GM21447 (cell line): Measurements from ENCODE around the gene FH.

Experiments
- ATAC-seq: cut with Tn5 transposase; IDR thresholded peaks from one replicate; pipeline ENCODE4 v1.9.1; 2021; ENCODE audit not compliant: unreplicated experiment

FH gene

DNA sequence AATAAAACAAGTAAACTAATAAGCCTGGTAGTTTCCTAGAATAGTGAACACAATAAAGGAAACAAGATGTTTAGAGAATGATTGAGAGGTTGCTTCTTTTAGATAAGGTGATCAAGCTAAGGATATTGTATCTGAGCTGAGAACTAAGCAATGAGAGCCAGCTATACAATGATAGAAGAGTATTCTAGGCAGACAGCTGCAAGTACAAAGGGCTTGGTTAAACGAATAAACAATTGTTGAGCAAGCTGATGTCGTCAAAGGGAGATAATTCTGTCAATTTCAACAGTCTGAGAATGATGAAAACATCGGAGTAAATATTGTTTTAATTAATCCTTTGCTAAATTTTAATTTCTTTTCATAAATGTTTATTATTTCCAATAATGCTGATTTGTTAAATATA, 5.5 kb upstream of the FH start:
- ATAC-seq: no peak

DNA sequence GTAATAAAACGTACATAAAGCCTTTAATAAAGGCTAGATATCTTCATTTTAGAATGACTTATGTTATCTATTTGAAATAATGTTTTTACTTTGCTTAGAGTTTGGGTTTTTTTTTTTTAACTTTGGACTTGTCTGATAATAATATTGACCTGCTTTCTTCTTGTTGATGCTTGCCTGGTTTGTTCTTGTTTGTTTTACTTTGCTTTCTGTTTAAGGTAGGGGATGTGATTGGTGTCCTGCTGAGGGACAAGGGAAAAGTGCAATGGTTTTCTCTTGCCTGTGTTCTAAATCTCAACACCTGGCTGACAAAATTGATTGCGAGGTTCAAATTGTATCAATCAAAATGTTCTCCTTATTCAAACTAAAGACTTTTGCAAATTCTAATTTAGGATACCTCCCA, 2.2 kb upstream of the FH start:
- no peak for ATAC-seq

DNA sequence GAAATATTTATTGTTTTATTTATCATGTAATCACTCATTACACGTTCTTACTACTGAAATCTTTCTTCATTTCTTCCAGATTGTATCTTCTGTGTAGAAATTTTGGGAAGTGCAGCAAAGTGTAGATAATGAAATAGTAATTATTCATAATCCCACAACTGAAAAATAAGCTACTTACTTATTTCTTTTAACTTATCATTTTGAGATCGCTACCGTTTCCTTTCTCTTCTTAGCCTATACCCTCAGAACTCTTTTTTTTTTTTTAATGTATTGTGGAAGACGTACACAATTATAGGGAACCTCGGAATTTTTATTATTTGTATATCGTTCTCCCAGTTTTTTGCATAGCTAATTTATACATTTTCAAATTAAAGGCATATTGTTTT, 518 bp upstream of the FH start:
- no peak for ATAC-seq

DNA sequence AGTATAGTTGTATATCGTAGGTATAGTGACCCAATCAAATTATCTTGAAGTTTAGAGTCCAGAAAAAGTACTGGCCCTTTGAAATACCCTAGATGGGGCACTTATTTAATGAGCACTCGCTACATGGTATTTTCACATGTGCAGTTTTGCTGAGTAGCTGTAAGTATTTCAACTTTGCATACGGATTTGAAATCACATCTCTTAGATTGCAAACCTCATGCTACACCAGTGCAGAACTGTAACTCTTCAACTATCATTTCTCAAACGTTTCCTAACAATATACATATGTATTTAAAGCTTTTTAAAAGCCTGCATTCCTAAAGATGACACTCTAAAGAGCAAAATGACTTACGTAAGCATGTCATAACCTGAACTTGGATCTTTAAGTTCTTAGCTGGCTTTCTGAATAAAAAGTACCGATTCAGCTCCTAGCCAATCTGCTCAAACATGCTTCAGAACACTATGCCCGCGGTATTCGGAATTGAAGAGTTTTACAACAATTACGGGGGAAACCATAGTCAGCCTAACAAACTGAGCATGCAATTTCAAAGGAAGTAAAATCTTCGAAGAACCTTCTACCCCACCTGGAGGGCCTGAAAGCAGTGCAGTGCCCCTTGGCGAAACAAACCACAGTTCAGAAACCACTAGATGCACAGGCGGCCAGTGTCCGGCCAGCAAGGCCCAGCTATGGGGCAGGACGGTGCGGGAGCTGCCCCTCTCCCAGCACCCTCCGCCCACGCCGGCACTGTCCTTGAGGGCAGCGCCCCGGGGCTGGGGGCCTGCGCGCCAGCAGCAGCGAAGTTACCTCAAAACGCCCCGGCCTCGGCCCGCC, 863 bp downstream of the FH start:
- ATAC-seq: peak; percentile 27

- ATAC-seq: no peak
Measured at GRCh38 chr1:241513378-241513777, 6.2 kb downstream of the FH start.

GRCh38 chr1:241507189-241507863, 12.2 kb downstream of the FH start:
- ATAC-seq: no peak

DNA sequence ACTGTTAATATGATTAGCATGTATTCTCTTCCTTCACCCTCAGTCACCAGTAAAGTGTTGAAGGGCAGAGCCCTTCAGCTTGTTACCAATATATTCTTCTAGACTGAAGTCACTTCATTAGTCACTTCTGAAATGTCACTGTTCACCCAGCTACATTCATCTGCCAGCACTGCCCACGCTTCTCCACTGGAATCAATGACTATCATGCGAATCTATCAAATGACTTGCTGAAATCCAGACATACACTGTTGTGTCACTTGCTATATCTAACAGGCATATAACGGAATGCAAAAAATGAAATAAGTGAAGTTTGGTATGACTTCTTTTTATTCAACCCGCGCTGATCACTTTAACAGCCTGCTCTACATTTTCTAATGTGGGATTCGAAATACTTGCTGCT, 16.1 kb downstream of the FH start:
- no peak for ATAC-seq

- ATAC-seq: no peak
Measured at GRCh38 chr1:241499910-241500309, 19.6 kb downstream of the FH start.

GRCh38 chr1:241495741-241496140, 23.8 kb downstream of the FH start:
- ATAC-seq: no peak

GRCh38 chr1:241488739-241489138, 30.8 kb downstream of the FH start:
- ATAC-seq: no peak

- ATAC-seq: peak; percentile 62
Measured at GRCh38 chr1:241485554-241485992, 34.0 kb downstream of the FH start.

GRCh38 chr1:241485145-241485544, 34.4 kb downstream of the FH start:
- ATAC-seq: peak; percentile 68

GRCh38 chr1:241482761-241483250, 36.7 kb downstream of the FH start:
- no peak for ATAC-seq

DNA sequence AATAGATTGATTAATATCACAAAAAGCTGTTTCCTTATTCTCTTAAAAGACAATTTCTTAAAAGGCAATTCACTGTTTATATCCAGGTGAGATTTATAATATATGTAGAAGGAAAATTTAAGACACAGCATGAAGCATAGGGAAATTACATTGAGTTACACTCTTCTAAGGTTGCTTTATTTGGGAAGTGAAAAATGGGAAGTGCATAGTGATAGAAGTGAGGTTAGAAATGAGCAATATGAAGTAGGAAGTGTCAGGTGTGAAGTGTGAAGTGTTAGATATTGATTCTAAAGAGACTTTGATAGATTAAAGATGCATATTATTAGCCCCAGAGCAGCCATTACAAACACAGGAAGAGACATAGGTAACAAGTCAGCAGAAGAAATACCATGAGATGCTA, 40.3 kb downstream of the FH start:
- ATAC-seq: no peak

- ATAC-seq: no peak
Measured at GRCh38 chr1:241475671-241476070, 43.9 kb downstream of the FH start.

DNA sequence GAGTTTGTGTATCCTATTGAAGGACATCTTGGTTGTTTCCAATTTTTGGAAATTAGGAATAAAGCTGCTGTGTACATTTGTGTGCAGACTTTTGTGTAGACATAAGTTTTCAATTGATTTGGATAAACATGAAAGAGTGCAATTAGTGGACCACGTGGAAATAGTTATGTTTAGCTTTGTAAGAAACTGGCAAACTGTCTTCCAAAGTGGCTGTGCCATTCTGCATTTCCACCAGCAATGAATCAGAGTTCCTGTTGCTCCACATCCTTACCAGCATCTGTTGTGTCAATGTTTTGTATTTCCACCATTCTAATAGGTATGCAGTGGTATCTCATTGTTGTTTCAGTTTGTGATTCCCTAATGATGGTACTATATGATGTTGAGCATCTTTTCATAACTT, 46.5 kb downstream of the FH start:
- no peak for ATAC-seq

DNA sequence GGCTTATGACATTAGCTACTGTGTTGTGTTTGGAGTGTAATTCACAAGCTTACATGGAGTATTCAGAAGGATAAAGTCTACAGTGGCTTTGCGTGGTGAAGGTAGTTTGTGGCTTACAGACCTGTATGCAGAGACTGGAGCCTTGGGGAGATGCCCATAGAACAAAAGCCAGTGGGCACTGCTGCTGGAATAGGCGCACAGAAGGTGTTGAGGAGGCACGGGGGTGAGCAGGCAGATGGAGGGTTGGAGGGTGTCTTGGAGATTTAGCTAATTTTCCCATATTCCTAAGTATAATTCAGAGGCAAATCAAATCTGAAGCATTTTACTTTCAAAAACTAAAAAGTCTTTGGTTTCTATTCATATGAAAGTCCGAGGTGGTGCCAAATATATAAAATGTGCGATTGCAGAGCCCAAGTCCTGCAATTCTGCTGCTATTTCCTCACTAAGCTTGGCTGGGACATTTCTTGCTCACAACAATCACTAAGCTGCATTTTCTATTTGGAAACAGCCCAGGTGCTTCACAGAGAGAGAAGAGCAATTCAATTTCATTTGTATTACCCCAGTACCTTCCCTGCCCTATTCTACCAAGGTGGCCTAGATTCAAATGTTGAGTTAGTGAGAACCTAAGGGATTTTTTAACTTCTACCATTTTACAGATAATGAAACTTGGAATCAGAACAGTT, 48.5 kb downstream of the FH start:
- no peak for ATAC-seq

DNA sequence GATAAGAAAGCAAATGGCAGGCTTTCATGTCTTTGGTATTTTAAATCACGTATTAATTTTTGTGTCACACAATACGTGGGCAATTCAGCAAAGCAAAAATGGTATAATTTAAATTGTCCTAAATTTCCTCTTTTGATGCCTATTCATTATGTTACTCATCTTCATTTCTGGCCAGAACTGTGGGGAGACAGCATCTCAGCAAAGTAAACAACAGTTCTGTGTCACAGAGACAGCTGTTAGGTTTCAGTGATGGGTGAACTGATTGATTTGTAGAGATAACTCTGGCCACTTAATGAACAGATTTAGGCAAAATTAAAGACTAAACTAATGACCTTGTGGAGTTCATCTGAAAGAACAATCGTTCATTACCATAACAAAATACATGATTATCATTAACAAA, 49.2 kb downstream of the FH start:
- ATAC-seq: no peak

DNA sequence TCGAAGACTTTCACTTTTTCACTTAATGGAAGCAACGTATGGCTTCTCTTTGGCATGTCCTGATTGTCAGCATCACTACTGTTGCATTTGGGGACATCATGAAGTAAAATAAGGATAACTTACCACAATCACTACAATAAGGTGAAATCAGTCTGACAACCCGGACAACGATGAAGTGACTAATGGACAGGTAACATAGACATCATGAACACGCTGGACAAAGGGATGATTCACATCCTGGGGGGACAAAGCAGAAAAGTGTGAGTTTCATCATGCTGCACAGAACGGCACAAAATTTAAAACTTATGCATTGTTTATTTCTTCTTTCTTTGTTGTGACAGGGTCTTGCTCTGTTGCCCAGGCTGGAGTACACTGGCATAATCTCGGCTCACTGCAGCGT, 53.9 kb downstream of the FH start:
- ATAC-seq: no peak

GRCh38 chr1:241464985-241465384, 54.6 kb downstream of the FH start:
- no peak for ATAC-seq

- ATAC-seq: no peak
Measured at GRCh38 chr1:241462391-241462790, 57.2 kb downstream of the FH start.
